Stomach (tissue), 9 donors: ENCODE measurements around the gene CKMT1A. TPM values are rescaled to one million over a fixed set of nuclear protein-coding genes. Genes with fewer than 3 reads are reported as not detected.
A peak's percentile ranks its signal among the peaks of the same experiment; 100 is the strongest.
"Not testable (repeated sequence)": the region's sequence is repeated elsewhere in the genome, so short reads cannot be mapped to it uniquely, and the experiment has no call there.

ENCODE experiments used
- DNase-seq, 2 donors: peaks; one replicate each; pipeline versions ENCODE4 v3.0.0 to v3.0.0-alpha.2; 2013 to 2019
- H3K27ac ChIP-seq, 5 donors: fragments of 200-600 bp in 4 of 5; sonication (generic) in 4 of 5; one replicate each; pipeline ENCODE4 v1.5.1; 2013 to 2019; ENCODE audit warnings: mild to moderate bottlenecking in 1 of 5, moderate library complexity in 1 of 5
- H3K27me3 ChIP-seq, 3 donors: fragments of 200-600 bp; sonication (generic); one replicate each; pipeline ENCODE4 v1.5.1; 2017 to 2019; ENCODE audit warnings: mixed run types in 1 of 3
- H3K36me3 ChIP-seq, 4 donors: fragments of 200-600 bp; sonication (generic); 1 replicate in 3 of 4; 2 replicates in 1 of 4; pipeline ENCODE4 v1.5.1; 2016 to 2019
- H3K4me1 ChIP-seq, 4 donors: fragments of 200-600 bp; sonication (generic); one replicate each; pipeline ENCODE4 v1.5.1; 2016 to 2019
- H3K4me3 ChIP-seq, 4 donors: fragments of 200-600 bp; sonication (generic) in 3 of 4; one replicate each; pipeline ENCODE4 v1.5.1; 2016 to 2019; ENCODE audit warnings: mild to moderate bottlenecking in 1 of 4
- H3K9me3 ChIP-seq, 4 donors: fragments of 200-600 bp; sonication (generic); one replicate each; pipeline ENCODE4 v1.5.1; 2016 to 2019
- CTCF ChIP-seq, 7 experiments: fragments of 450-650 bp in 4 of 7; fragments of 200-600 bp in 3 of 7; sonication (generic) in 3 of 7; IDR thresholded peaks; one replicate each; pipeline ENCODE4 v1.5.1; 2016 to 2019; ENCODE audit warnings: antibody characterized with exemption in 7 of 7, control low read depth in 2 of 7, mild to moderate bottlenecking in 1 of 7
- EP300 ChIP-seq: sonication (generic); formaldehyde crosslinking; IDR thresholded peaks from one replicate; pipeline ENCODE4 v1.6.1; 2017; ENCODE audit warnings: antibody characterized with exemption
- POLR2A ChIP-seq, 4 donors: fragments of 450-650 bp; IDR thresholded peaks; one replicate each; pipeline ENCODE4 v1.6.1; 2016; ENCODE audit warnings: antibody characterized with exemption in 4 of 4, control low read depth in 2 of 4, mild to moderate bottlenecking in 1 of 4, moderate library complexity in 1 of 4
- POLR2AphosphoS5 ChIP-seq, 3 donors: sonication (generic); formaldehyde crosslinking; IDR thresholded peaks; one replicate each; pipeline ENCODE4 v1.6.1; 2016; ENCODE audit warnings: antibody characterized with exemption in 3 of 3
- WGBS, 5 donors: extraction: QIAGEN DNeasy Blood & Tissue Kit in 3 of 5; methylation state at CpG; one replicate each; pipeline versions ENCODE4 v1.1.5 to v1.1.7; 2013 to 2018; 5-methylcytosine and 5-hydroxymethylcytosine counted together
- intact Hi-C: fragments of 100-400 bp; cut with DNase I; formaldehyde crosslinking; loops from one replicate; pipeline ENCODE4 v1.15.1; 2023; ENCODE audit warnings: low total_unique reads
- polyA plus RNA-seq, 3 donors: library from polyadenylated mRNA; stranded (reverse); fragments of 200-250 nt; gene quantifications; one replicate each; pipeline ENCODE4 v1.2.3, GENCODE V29; 2013
- total RNA-seq, 5 donors: library from RNA; depleted of rRNA; stranded (reverse); fragments of >200 nt; gene quantifications; one replicate each; pipeline versions ENCODE4 v1.1.0 to v1.2.3, GENCODE V29; 2014 to 2016
- donor health status: healthy with polysubstance abuse.
- donor health status: Bipolar disorder and iron deficiency.
- donor health status: healthy.

Gene CKMT1A
- total and polyA plus RNA-seq, 8 donors = 0.89 to 142 (median 29.1) TPM

GRCh38 chr15:43702174-43702573, 8.5 kb downstream of the CKMT1A start:
- H3K27ac ChIP-seq = no peak overlapping the region
- no peak overlapping the region for H3K4me3 ChIP-seq
- no peak for TF ChIP-seq CTCF (IDR thresholded peaks at IDR 0.05)
- no peak for TF ChIP-seq POLR2AphosphoS5 (IDR thresholded peaks at IDR 0.05)
- TF ChIP-seq EP300 = no peak
- TF ChIP-seq POLR2A (IDR thresholded peaks at IDR 0.05) = no peak
- no peaks in the 10 kb centered on the region for H3K9me3 ChIP-seq
- no peaks in the 10 kb centered on the region for H3K27me3 ChIP-seq
- 76 to 82% (median 81%) methylated on average over 7 of the region's 7 CpGs for WGBS, 5 donors
- peak in 1 of 2 donors; percentile 2 for DNase-seq
- H3K36me3 ChIP-seq = no peaks in the 10 kb centered on the region
- H3K4me1 ChIP-seq = no peaks in the 10 kb centered on the region
- intact Hi-C loops = no loop called here

GRCh38 chr15:43702701-43703424, 9.2 kb downstream of the CKMT1A start:
- WGBS, 5 donors = 68 to 80% (median 73%) methylated on average over 8 of the region's 8 CpGs
- H3K4me3 ChIP-seq = no peak overlapping the region
- no peaks in the 10 kb centered on the region for H3K9me3 ChIP-seq
- H3K27me3 ChIP-seq = no peaks in the 10 kb centered on the region
- no peak for DNase-seq
- no peak overlapping the region for H3K27ac ChIP-seq
- intact Hi-C loops = no loop called here
- H3K4me1 ChIP-seq = no peaks in the 10 kb centered on the region
- TF ChIP-seq POLR2A (IDR thresholded peaks at IDR 0.05) (no peak), EP300 (no peak), POLR2AphosphoS5 (IDR thresholded peaks at IDR 0.05) (no peak), CTCF (IDR thresholded peaks at IDR 0.05) (no peak)
- H3K36me3 ChIP-seq = no peaks in the 10 kb centered on the region

GRCh38 chr15:43710431-43711131, 16.9 kb downstream of the CKMT1A start:
- H3K9me3 ChIP-seq, H3K27ac ChIP-seq, intact Hi-C loops, DNase-seq, H3K4me1 ChIP-seq, H3K36me3 ChIP-seq, H3K27me3 ChIP-seq, H3K4me3 ChIP-seq: not testable (repeated sequence)
- 80 to 100% (median 94%) methylated on average over 1 to 2 of the region's 12 CpGs; no CpG with 5 or more reads in 1 of the 5 donors for WGBS, 5 donors

- intact Hi-C loops = no loop called here
- Histone ChIP-seq H3K4me3 (no peak overlapping the region), H3K9me3 (no peaks in the 10 kb centered on the region), H3K36me3 (no peaks in the 10 kb centered on the region), H3K27me3 (peaks cover 0 to 11% (median 0%) of the 10 kb centered on the region in 3 donors), H3K27ac (no peak overlapping the region), H3K4me1 (no peaks in the 10 kb centered on the region)
- no peak for DNase-seq
- 75 to 85% (median 79%) methylated on average over 4 of the region's 4 CpGs for WGBS, 5 donors
- TF ChIP-seq EP300 = no peak
- no peak for TF ChIP-seq CTCF (IDR thresholded peaks at IDR 0.05)
- TF ChIP-seq POLR2AphosphoS5 (IDR thresholded peaks at IDR 0.05) = no peak
- TF ChIP-seq POLR2A (IDR thresholded peaks at IDR 0.05) = no peak
Measured at GRCh38 chr15:43723151-43723550, 29.5 kb downstream of the CKMT1A start.

- H3K27me3 ChIP-seq = peaks cover 0 to 11% (median 0%) of the 10 kb centered on the region in 3 donors
- H3K4me1 ChIP-seq, H3K9me3 ChIP-seq, DNase-seq, H3K27ac ChIP-seq, H3K4me3 ChIP-seq, intact Hi-C loops, H3K36me3 ChIP-seq: not testable (repeated sequence)
- 75 to 100% (median 100%) methylated on average over 1 of the region's 1 CpG for WGBS, 5 donors
Measured at GRCh38 chr15:43726306-43726705, 32.6 kb downstream of the CKMT1A start.

GRCh38 chr15:43728053-43728725, 34.5 kb downstream of the CKMT1A start:
- H3K27ac ChIP-seq, H3K4me3 ChIP-seq, intact Hi-C loops, H3K36me3 ChIP-seq, DNase-seq, H3K9me3 ChIP-seq, H3K4me1 ChIP-seq, H3K27me3 ChIP-seq: not testable (repeated sequence)
- WGBS, 5 donors = 38 to 100% (median 69%) methylated on average over 1 of the region's 1 CpG
